HepG2 (cell line): Measurements from ENCODE around the gene ALDH3B2. TPM values are rescaled to one million over a fixed set of nuclear protein-coding genes. Genes with fewer than 3 reads are reported as not detected.
A peak's percentile ranks its signal among the peaks of the same experiment; 100 is the strongest.

Source experiments
- FOXA1 ChIP-seq, 2 experiments: fragments of 450-650 bp in 1 of 2; sonication (generic) in 1 of 2; formaldehyde crosslinking in 1 of 2; IDR thresholded peaks; 2 replicates each; pipeline versions ENCODE4 v1.4.0 to v1.6.1; 2016 to 2020; ENCODE audit warnings: missing genetic modification reagents in 1 of 2
- FOXK1 ChIP-seq: sonication (generic); formaldehyde crosslinking; IDR thresholded peaks from 2 replicates; pipeline ENCODE4 v1.4.0; 2020; ENCODE audit warnings: low read depth, missing genetic modification reagents, borderline replicate concordance
- FOXM1 ChIP-seq: sonication (generic); formaldehyde crosslinking; IDR thresholded peaks from 2 replicates; pipeline ENCODE4 v1.5.0; 2020; ENCODE audit warnings: missing genetic modification reagents
- KDM1A ChIP-seq: IDR thresholded peaks from 2 replicates; pipeline ENCODE4 v1.6.1; 2016; ENCODE audit warnings: missing compliant biosample characterization
- MAF1 ChIP-seq: sonication (generic); formaldehyde crosslinking; IDR thresholded peaks from 2 replicates; pipeline ENCODE4 v1.5.0; 2020; ENCODE audit warnings: missing genetic modification reagents, borderline replicate concordance
- MTA1 ChIP-seq: sonication (generic); formaldehyde crosslinking; IDR thresholded peaks from 2 replicates; pipeline ENCODE4 v1.4.0; 2020; ENCODE audit warnings: missing genetic modification reagents, mild to moderate bottlenecking, borderline replicate concordance
- MXD4 ChIP-seq: IDR thresholded peaks from 2 replicates; pipeline ENCODE4 v1.6.1; 2016; ENCODE audit warnings: mild to moderate bottlenecking, missing biosample characterization, missing genetic modification reagents
- NFAT5 ChIP-seq: sonication (generic); formaldehyde crosslinking; IDR thresholded peaks from 2 replicates; pipeline ENCODE4 v1.4.0; 2020; ENCODE audit warnings: missing genetic modification reagents
- PRDM4 ChIP-seq: sonication (generic); formaldehyde crosslinking; IDR thresholded peaks from 2 replicates; pipeline ENCODE4 v1.9.0; 2021; ENCODE audit warnings: missing genetic modification reagents, borderline replicate concordance
- SP2 ChIP-seq: sonication (generic); formaldehyde crosslinking; IDR thresholded peaks from 2 replicates; pipeline ENCODE4 v1.5.1; 2020; ENCODE audit warnings: mild to moderate bottlenecking, missing genetic modification reagents
- XRCC5 ChIP-seq: fragments of 200-400 bp; formaldehyde crosslinking; optimal IDR thresholded peaks from 2 replicates; pipeline ENCODE3; 2017; ENCODE audit warnings: mild to moderate bottlenecking, low read length
- YY1 ChIP-seq: IDR thresholded peaks from 2 replicates; pipeline ENCODE4 v1.6.1; 2011; ENCODE audit warnings: low read length, low read depth, moderate library complexity, mild to moderate bottlenecking; ENCODE audit not compliant: insufficient read depth, insufficient replicate concordance
- ZEB1 ChIP-seq: IDR thresholded peaks from 2 replicates; pipeline ENCODE4 v1.6.1; 2012; ENCODE audit warnings: mild to moderate bottlenecking, low read depth, inconsistent platforms; ENCODE audit not compliant: insufficient replicate concordance
- ZFAT ChIP-seq: sonication (generic); formaldehyde crosslinking; conservative IDR thresholded peaks from 2 replicates; pipeline ENCODE4 v1.8.1; 2023; ENCODE audit warnings: missing genetic modification reagents, inconsistent platforms
- ZHX1 ChIP-seq: sonication (generic); formaldehyde crosslinking; IDR thresholded peaks from 2 replicates; pipeline ENCODE4 v1.8.1; 2022; ENCODE audit warnings: low read depth, mild to moderate bottlenecking, missing genetic modification reagents
- ZKSCAN8 ChIP-seq: IDR thresholded peaks from 2 replicates; pipeline ENCODE4 v1.6.1; 2016; ENCODE audit warnings: borderline replicate concordance, missing genetic modification reagents, missing compliant biosample characterization
- ZMYM3 ChIP-seq: sonication (generic); formaldehyde crosslinking; IDR thresholded peaks from 2 replicates; pipeline ENCODE4 v1.5.1; 2020; ENCODE audit warnings: mild to moderate bottlenecking, missing genetic modification reagents
- ZMYM4 ChIP-seq: sonication (generic); formaldehyde crosslinking; IDR thresholded peaks from 2 replicates; pipeline ENCODE4 v1.8.1; 2023; ENCODE audit warnings: mild to moderate bottlenecking, missing genetic modification reagents
- ZNF101 ChIP-seq: sonication (generic); formaldehyde crosslinking; IDR thresholded peaks from 2 replicates; pipeline ENCODE4 v1.4.0; 2020; ENCODE audit warnings: mild to moderate bottlenecking, low read depth, missing genetic modification reagents, borderline replicate concordance
- ZNF367 ChIP-seq: sonication (generic); formaldehyde crosslinking; IDR thresholded peaks from 2 replicates; pipeline ENCODE4 v1.4.0; 2020; ENCODE audit warnings: missing genetic modification reagents, borderline replicate concordance
- polyA plus RNA-seq, 8 experiments: library from polyadenylated mRNA; depleted of rRNA in 3 of 8; stranded (reverse) in 7 of 8; unstranded in 1 of 8; fragments of >200 nt; fragmentation: Illumina TruSeq in 4 of 8; extraction: Trizol in 4 of 8; gene quantifications; 2 replicates each; pipeline versions ENCODE4 v1.2.1 to v1.2.3, GENCODE V29; 2011 to 2016; ENCODE audit warnings: low read depth in 4 of 8, missing spikeins in 1 of 8, mixed read lengths in 1 of 8; ENCODE audit not compliant: insufficient read depth in 1 of 8
- total RNA-seq, 5 experiments: library from RNA; depleted of rRNA; stranded (reverse); fragments of >200 nt; fragmentation: Illumina TruSeq; extraction: Trizol; gene quantifications; 2 replicates each; pipeline ENCODE4 v1.2.3, GENCODE V29; 2016; ENCODE audit warnings: low read depth in 1 of 5

The ALDH3B2 gene
- total and polyA plus RNA-seq, 2 of the 13 experiments (the other 11 are each of a cell fraction or from before 2014, with no cell fraction given): not detected

GRCh38 chr11:67648140-67648795 is 26.2 kb downstream of the ALDH3B2 start (continued):
- TF ChIP-seq ZHX1 (CRISPR knock-in tag) (no peak), NFAT5 (CRISPR knock-in tag) (no peak), FOXK1 (CRISPR knock-in tag) (no peak), YY1 (peak; percentile 27), FOXA1 (IDR thresholded peaks at IDR 0.05) (no peak), FOXA1 (CRISPR knock-in tag; IDR thresholded peaks at IDR 0.05) (no peak), KDM1A (no peak; the same call in 1 of the 2 replicates), MTA1 (CRISPR knock-in tag) (no peak), PRDM4 (CRISPR knock-in tag) (no peak), FOXM1 (CRISPR knock-in tag) (no peak), ZFAT (CRISPR knock-in tag) (no peak), MAF1 (CRISPR knock-in tag) (no peak), SP2 (no peak), XRCC5 (peak; percentile 30), ZMYM4 (CRISPR knock-in tag) (no peak), ZEB1 (no peak), ZMYM3 (CRISPR knock-in tag) (peak; percentile 41; the same call in 1 of the 2 replicates), ZNF101 (no peak), ZNF367 (no peak), MXD4 (no peak), ZKSCAN8 (CRISPR knock-in tag) (no peak)
